GM18519 (cell line): ENCODE data around the gene STK24.

Experiments used
- ATAC-seq: cut with Tn5 transposase; IDR thresholded peaks from one replicate; pipeline ENCODE4 v1.9.1; 2021; ENCODE audit warnings: mild to moderate bottlenecking, moderate library complexity; ENCODE audit not compliant: unreplicated experiment, low FRiP score

STK24 gene

GRCh38 chr13:98557937-98558792 lies 18.7 kb downstream of the STK24 start:
- ATAC-seq: no peak

GRCh38 chr13:98556968-98557631 lies 19.8 kb downstream of the STK24 start:
- no peak for ATAC-seq

- no peak for ATAC-seq
Observed at GRCh38 chr13:98556142-98556816, 20.6 kb downstream of the STK24 start.

- peak; percentile 73 for ATAC-seq
Observed at GRCh38 chr13:98549728-98550317, 27.1 kb downstream of the STK24 start.

GRCh38 chr13:98549006-98549727 lies 27.7 kb downstream of the STK24 start:
- ATAC-seq: no peak

- ATAC-seq: no peak
Observed at GRCh38 chr13:98548230-98548629, 28.7 kb downstream of the STK24 start.

GRCh38 chr13:98547455-98547854 lies 29.5 kb downstream of the STK24 start:
- no peak for ATAC-seq

GRCh38 chr13:98546402-98546801 lies 30.5 kb downstream of the STK24 start:
- ATAC-seq: no peak

GRCh38 chr13:98544104-98544710 lies 32.7 kb downstream of the STK24 start:
- no peak for ATAC-seq

- no peak for ATAC-seq
Observed at GRCh38 chr13:98543378-98544103, 33.4 kb downstream of the STK24 start.

GRCh38 chr13:98542568-98543377 lies 34.1 kb downstream of the STK24 start:
- no peak for ATAC-seq

- no peak for ATAC-seq
Observed at GRCh38 chr13:98541701-98542203, 35.2 kb downstream of the STK24 start.

- no peak for ATAC-seq
Observed at GRCh38 chr13:98541191-98541590, 35.7 kb downstream of the STK24 start.

GRCh38 chr13:98540476-98540875 lies 36.4 kb downstream of the STK24 start:
- ATAC-seq: no peak

- no peak for ATAC-seq
Observed at GRCh38 chr13:98539666-98540065, 37.2 kb downstream of the STK24 start.

- ATAC-seq: no peak
Observed at GRCh38 chr13:98538876-98539275, 38.0 kb downstream of the STK24 start.

- ATAC-seq: no peak
Observed at GRCh38 chr13:98537740-98538139, 39.2 kb downstream of the STK24 start.

GRCh38 chr13:98537306-98537705 lies 39.6 kb downstream of the STK24 start:
- ATAC-seq: no peak
